Progenitor cell of endocrine pancreas (in vitro differentiated cells): ENCODE measurements around the gene ZCCHC4. TPM values are rescaled to one million over a fixed set of nuclear protein-coding genes. Genes with fewer than 3 reads are reported as not detected.

Experiments
- DNase-seq: peaks from one replicate; pipeline ENCODE4 v3.0.0; 2021; ENCODE audit warnings: low spot score; ENCODE audit not compliant: unreplicated experiment
- H3K27ac Mint-ChIP-seq: 2 replicates; pipeline ENCODE4 v1.8.0; 2021; ENCODE audit warnings: mild to moderate bottlenecking, moderate library complexity, mixed read lengths
- H3K27me3 Mint-ChIP-seq: 2 replicates; pipeline ENCODE4 v1.8.0; 2021; ENCODE audit warnings: mixed read lengths
- H3K36me3 Mint-ChIP-seq: 2 replicates; pipeline ENCODE4 v1.8.0; 2022; ENCODE audit warnings: mixed read lengths; ENCODE audit not compliant: insufficient read depth
- H3K4me1 Mint-ChIP-seq: 2 replicates; pipeline ENCODE4 v1.8.0; 2021; ENCODE audit warnings: low read depth, mixed read lengths
- H3K4me3 Mint-ChIP-seq: 2 replicates; pipeline ENCODE4 v1.8.0; 2021; ENCODE audit warnings: low read depth, mild to moderate bottlenecking, moderate library complexity, mixed read lengths
- H3K9me3 Mint-ChIP-seq: 2 replicates; pipeline ENCODE4 v1.8.0; 2021; ENCODE audit warnings: low read depth, mixed read lengths
- total RNA-seq: library from RNA; stranded (reverse); gene quantifications from 2 replicates; pipeline ENCODE4 v1.2.1, GENCODE V29; 2021
- TF ChIP-seq, protein P1 (sequence below): fragments of 200-600 bp; sonication (generic); IDR thresholded peaks from one replicate; pipeline ENCODE4 v1.5.0; 2021; ENCODE audit warnings: antibody characterized with exemption, mild to moderate bottlenecking; ENCODE audit not compliant: unreplicated experiment

The ZCCHC4 gene
- total RNA-seq, 1 donor from 2014 or later = 12.1 TPM

DNA sequence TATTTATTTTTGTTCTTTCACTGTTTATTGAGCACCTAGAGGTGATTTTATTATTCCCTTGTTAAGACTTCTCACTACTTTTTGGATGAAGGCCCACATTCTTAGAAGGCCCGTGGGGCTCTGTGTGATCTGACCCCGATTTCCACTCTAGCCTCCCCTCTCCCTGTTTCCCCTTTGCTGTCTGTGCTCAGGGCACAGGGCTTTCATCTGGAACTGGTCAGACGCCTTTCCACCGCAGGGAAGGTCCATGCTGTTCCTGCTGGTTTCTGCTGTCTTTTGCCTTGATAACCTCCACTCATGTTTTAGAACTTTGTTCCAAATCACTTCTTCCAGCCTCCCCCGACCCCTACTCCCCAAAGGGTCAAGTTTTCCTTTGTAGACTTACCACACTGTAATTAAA, 33.2 kb downstream of the ZCCHC4 start:
- H3K36me3 Mint-ChIP-seq = peaks cover 3% of the 10 kb centered on the region
- H3K9me3 Mint-ChIP-seq = no peaks in the 10 kb centered on the region
- no peaks in the 10 kb centered on the region for H3K27me3 Mint-ChIP-seq
- DNase-seq = no peak
- H3K4me3 Mint-ChIP-seq = no peak overlapping the region
- TF ChIP-seq, protein P1, sequence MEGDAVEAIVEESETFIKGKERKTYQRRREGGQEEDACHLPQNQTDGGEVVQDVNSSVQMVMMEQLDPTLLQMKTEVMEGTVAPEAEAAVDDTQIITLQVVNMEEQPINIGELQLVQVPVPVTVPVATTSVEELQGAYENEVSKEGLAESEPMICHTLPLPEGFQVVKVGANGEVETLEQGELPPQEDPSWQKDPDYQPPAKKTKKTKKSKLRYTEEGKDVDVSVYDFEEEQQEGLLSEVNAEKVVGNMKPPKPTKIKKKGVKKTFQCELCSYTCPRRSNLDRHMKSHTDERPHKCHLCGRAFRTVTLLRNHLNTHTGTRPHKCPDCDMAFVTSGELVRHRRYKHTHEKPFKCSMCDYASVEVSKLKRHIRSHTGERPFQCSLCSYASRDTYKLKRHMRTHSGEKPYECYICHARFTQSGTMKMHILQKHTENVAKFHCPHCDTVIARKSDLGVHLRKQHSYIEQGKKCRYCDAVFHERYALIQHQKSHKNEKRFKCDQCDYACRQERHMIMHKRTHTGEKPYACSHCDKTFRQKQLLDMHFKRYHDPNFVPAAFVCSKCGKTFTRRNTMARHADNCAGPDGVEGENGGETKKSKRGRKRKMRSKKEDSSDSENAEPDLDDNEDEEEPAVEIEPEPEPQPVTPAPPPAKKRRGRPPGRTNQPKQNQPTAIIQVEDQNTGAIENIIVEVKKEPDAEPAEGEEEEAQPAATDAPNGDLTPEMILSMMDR = no peak
- H3K27ac Mint-ChIP-seq = no peak overlapping the region
- peaks cover 11% of the 10 kb centered on the region for H3K4me1 Mint-ChIP-seq

DNA sequence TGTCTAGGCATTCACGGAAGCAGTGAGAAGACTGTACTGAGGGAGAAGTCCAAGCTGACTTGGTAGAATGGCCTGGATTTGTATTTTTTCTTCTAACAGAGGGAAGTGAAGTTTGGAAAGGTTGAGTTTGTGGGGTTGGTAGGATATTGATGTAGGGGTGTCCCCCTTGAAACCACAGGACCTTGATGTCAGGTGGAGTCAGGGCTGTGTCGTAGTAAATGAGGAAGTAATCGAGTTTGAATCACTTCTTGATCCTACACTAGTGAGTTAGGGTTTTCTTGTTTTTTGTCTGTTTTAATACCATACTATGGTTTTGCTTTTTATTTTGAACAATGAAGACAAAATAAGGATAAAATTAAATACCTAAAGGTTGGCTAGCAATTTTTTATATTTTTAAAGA, 34.3 kb downstream of the ZCCHC4 start:
- no peaks in the 10 kb centered on the region for H3K27me3 Mint-ChIP-seq
- H3K4me3 Mint-ChIP-seq = no peak overlapping the region
- no peak for DNase-seq
- TF ChIP-seq, protein P1 = no peak
- H3K27ac Mint-ChIP-seq = no peak overlapping the region
- H3K4me1 Mint-ChIP-seq = peaks cover 11% of the 10 kb centered on the region
- H3K9me3 Mint-ChIP-seq = no peaks in the 10 kb centered on the region
- H3K36me3 Mint-ChIP-seq = peaks cover 3% of the 10 kb centered on the region

DNA sequence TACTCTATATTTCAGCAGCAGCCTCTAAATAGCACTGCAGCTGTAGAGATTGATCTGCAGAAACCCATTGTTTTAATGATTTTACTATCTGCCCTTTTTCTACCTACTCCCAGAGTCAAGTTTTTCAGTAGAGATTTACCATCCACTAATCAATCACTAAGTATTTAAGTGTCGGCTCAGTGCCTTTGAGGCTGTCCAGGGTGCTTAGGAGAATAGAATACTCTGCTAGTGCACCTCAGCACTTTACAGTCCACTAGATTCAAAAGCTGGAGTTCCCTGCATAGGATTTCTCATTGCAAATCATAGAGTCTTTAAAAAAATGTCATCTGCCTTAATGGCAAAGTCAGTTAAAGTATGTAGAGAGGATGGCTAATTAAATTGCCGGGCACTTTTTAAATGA, 34.9 kb downstream of the ZCCHC4 start:
- H3K4me3 Mint-ChIP-seq = no peak overlapping the region
- no peak overlapping the region for H3K27ac Mint-ChIP-seq
- TF ChIP-seq, protein P1 = no peak
- DNase-seq = no peak
- peaks cover 4% of the 10 kb centered on the region for H3K36me3 Mint-ChIP-seq
- no peaks in the 10 kb centered on the region for H3K27me3 Mint-ChIP-seq
- H3K4me1 Mint-ChIP-seq = peaks cover 11% of the 10 kb centered on the region
- no peaks in the 10 kb centered on the region for H3K9me3 Mint-ChIP-seq

DNA sequence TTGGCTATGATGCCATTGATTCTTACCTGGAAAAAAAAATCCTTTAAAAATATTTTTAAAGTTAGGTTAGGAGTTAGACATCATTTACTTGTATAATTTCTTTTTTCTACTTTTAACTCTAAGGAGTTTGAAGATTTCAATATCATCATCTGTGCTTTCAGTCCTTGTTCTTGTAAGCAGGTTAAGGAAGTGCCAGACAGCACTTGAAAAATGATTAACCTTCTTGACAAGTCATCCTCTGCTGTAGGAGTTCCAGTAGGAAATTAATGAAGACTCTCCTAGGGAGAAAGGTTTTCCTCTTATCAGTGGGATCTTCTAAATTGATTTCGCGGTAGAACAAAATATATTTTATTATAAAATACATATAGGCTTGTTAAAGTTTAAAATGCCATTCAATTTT, 35.4 kb downstream of the ZCCHC4 start:
- Mint-ChIP-seq H3K27me3 (no peaks in the 10 kb centered on the region), H3K4me3 (no peak overlapping the region), H3K9me3 (no peaks in the 10 kb centered on the region), H3K27ac (no peak overlapping the region), H3K4me1 (peaks cover 11% of the 10 kb centered on the region), H3K36me3 (peaks cover 4% of the 10 kb centered on the region)
- no peak for DNase-seq
- TF ChIP-seq, protein P1 = no peak

DNA sequence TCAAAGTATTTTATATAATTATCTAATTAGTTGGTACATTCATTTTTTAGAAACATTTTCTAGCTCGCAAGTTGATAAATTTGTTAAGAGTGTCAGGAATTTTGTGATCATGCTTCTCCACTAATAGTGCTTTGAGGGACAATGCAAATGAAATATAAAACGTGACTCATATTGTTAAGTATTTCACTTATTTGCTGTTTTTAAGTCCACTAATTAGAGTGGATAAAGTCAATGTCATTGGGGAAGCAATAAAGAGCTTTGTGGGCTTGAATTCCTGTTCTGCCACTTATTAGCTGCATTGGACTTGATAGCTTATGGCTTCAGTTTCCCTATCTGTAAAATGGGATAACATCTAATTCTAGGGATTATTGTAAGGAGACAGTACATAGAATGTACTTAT, 38.0 kb downstream of the ZCCHC4 start:
- TF ChIP-seq, protein P1 = no peak
- no peak for DNase-seq
- no peaks in the 10 kb centered on the region for H3K9me3 Mint-ChIP-seq
- H3K27ac Mint-ChIP-seq = no peak overlapping the region
- no peaks in the 10 kb centered on the region for H3K27me3 Mint-ChIP-seq
- H3K4me3 Mint-ChIP-seq = no peak overlapping the region
- H3K4me1 Mint-ChIP-seq = peaks cover 11% of the 10 kb centered on the region
- H3K36me3 Mint-ChIP-seq = peaks cover 4% of the 10 kb centered on the region
